ENCODE results near the gene COPS6. TPM values are rescaled to one million over a fixed set of nuclear protein-coding genes. Genes with fewer than 3 reads are reported as not detected.

COPS6 gene
- total RNA-seq, 1 donor from 2014 or later, result 42.2 TPM

DNA sequence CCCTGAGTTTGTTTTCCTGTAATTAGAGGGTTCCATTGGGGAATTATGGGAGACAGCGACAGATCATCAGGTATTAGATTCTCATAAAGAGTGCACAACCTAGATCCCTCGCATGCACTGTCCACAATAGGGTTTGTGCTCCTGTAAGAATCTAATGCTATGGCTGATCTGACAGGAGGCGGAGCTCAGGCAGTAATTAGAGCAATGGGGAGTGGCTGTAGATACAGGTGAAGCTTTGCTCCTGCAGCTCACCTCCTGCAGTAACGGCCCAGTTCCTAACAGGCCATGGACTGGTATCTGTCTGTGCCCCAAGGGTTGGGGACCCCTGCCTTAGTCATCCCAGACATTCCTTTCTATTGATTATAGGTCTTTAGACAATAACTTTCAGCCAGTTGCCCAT is 40.1 kb upstream of the COPS6 start:
- Histone ChIP-seq H3K9me3 (ENCODE audit: low read depth) (no peaks in the 10 kb centered on the region), H2AFZ (replicated peaks) (no peak overlapping the region), H3K4me1 (peaks cover 5% of the 10 kb centered on the region), H3F3A (ENCODE audit: low read depth) (peaks cover 19% of the 10 kb centered on the region), H3K27ac (no peak overlapping the region), H3K79me2 (ENCODE audit: low read depth) (peaks cover 35% of the 10 kb centered on the region), H3K4me2 (no peak overlapping the region), H3K4me3 (no peak overlapping the region), H3K9ac (no peak overlapping the region), H4K20me1 (ENCODE audit: low read depth) (no peaks in the 10 kb centered on the region), H3K27me3 (no peaks in the 10 kb centered on the region), H3K36me3 (no peaks in the 10 kb centered on the region)
- peaks cover 12% of the 10 kb centered on the region for H3K4me1 Mint-ChIP-seq
- H3K27me3 Mint-ChIP-seq (ENCODE audit: insufficient read depth, low read depth), result peaks cover 2% of the 10 kb centered on the region
- H3K27ac Mint-ChIP-seq, result peak overlapping the region; percentile 15
- H3K9me3 Mint-ChIP-seq, result no peaks in the 10 kb centered on the region
- H3K4me3 Mint-ChIP-seq, result peak overlapping the region; percentile 95
- peaks cover 7% of the 10 kb centered on the region for H3K36me3 Mint-ChIP-seq
- DNase-seq (ENCODE audit: low spot score), result no peak
- TF ChIP-seq EZH2phosphoT487 (IDR thresholded peaks at IDR 0.05), result no peak
- TF ChIP-seq EZH2 (IDR thresholded peaks at IDR 0.05), result no peak
- TF ChIP-seq, protein P1, sequence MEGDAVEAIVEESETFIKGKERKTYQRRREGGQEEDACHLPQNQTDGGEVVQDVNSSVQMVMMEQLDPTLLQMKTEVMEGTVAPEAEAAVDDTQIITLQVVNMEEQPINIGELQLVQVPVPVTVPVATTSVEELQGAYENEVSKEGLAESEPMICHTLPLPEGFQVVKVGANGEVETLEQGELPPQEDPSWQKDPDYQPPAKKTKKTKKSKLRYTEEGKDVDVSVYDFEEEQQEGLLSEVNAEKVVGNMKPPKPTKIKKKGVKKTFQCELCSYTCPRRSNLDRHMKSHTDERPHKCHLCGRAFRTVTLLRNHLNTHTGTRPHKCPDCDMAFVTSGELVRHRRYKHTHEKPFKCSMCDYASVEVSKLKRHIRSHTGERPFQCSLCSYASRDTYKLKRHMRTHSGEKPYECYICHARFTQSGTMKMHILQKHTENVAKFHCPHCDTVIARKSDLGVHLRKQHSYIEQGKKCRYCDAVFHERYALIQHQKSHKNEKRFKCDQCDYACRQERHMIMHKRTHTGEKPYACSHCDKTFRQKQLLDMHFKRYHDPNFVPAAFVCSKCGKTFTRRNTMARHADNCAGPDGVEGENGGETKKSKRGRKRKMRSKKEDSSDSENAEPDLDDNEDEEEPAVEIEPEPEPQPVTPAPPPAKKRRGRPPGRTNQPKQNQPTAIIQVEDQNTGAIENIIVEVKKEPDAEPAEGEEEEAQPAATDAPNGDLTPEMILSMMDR (IDR thresholded peaks at IDR 0.05), result no peak

- H3K4me2 ChIP-seq, result peak within 1 kb of the TSS; percentile 87
- peaks cover 5% of the 10 kb centered on the region for H3K4me1 ChIP-seq
- peak within 1 kb of the TSS; percentile 91 for H3K27ac ChIP-seq
- Mint-ChIP-seq H3K36me3 (peaks cover 8% of the 10 kb centered on the region), H3K4me1 (peaks cover 12% of the 10 kb centered on the region), H3K9me3 (no peaks in the 10 kb centered on the region), H3K4me3 (peak within 1 kb of the TSS; percentile 95), H3K27me3 (ENCODE audit: insufficient read depth, low read depth) (peaks cover 1% of the 10 kb centered on the region), H3K27ac (peak within 1 kb of the TSS; percentile 92)
- TF ChIP-seq, protein P1 (IDR thresholded peaks at IDR 0.05), result peak; percentile 36
- TF ChIP-seq EZH2 (IDR thresholded peaks at IDR 0.05) (peak; percentile 39), EZH2phosphoT487 (IDR thresholded peaks at IDR 0.05) (no peak)
- peak; percentile 94 for DNase-seq (ENCODE audit: low spot score)
- no peaks in the 10 kb centered on the region for H3K27me3 ChIP-seq
- H3K9ac ChIP-seq, result peak within 1 kb of the TSS; percentile 70
- peaks cover 19% of the 10 kb centered on the region for H3F3A ChIP-seq (ENCODE audit: low read depth)
- peaks cover 44% of the 10 kb centered on the region for H3K79me2 ChIP-seq (ENCODE audit: low read depth)
- H2AFZ ChIP-seq (replicated peaks), result peak within 1 kb of the TSS; percentile 90
- H3K4me3 ChIP-seq, result peak within 1 kb of the TSS; percentile 65
- H4K20me1 ChIP-seq (ENCODE audit: low read depth), result no peaks in the 10 kb centered on the region
- H3K9me3 ChIP-seq (ENCODE audit: low read depth), result no peaks in the 10 kb centered on the region
- no peaks in the 10 kb centered on the region for H3K36me3 ChIP-seq
Measured at GRCh38 chr7:100049441-100050291, 39.1 kb upstream of the COPS6 start, which contains the start of gene ZSCAN21. Gene ZSCAN21 (plus strand): TSS chr7:100049774. CDS start chr7:100057007, 7,233 bp downstream.

- no peak overlapping the region for H3K4me3 ChIP-seq
- no peaks in the 10 kb centered on the region for H4K20me1 ChIP-seq (ENCODE audit: low read depth)
- no peak overlapping the region for H3K4me2 ChIP-seq
- no peaks in the 10 kb centered on the region for H3K27me3 ChIP-seq
- H3K9ac ChIP-seq, result no peak overlapping the region
- peaks cover 7% of the 10 kb centered on the region for H3K36me3 Mint-ChIP-seq
- TF ChIP-seq, protein P1 (IDR thresholded peaks at IDR 0.05), result no peak
- TF ChIP-seq EZH2phosphoT487 (IDR thresholded peaks at IDR 0.05) (no peak), EZH2 (IDR thresholded peaks at IDR 0.05) (no peak)
- H2AFZ ChIP-seq (replicated peaks), result no peak overlapping the region
- H3K27ac ChIP-seq, result no peak overlapping the region
- DNase-seq (ENCODE audit: low spot score), result no peak
- H3K9me3 ChIP-seq (ENCODE audit: low read depth), result no peaks in the 10 kb centered on the region
- peaks cover 54% of the 10 kb centered on the region for H3K79me2 ChIP-seq (ENCODE audit: low read depth)
- no peaks in the 10 kb centered on the region for H3K9me3 Mint-ChIP-seq
- H3K4me1 Mint-ChIP-seq, result peaks cover 12% of the 10 kb centered on the region
- H3K27me3 Mint-ChIP-seq (ENCODE audit: insufficient read depth, low read depth), result no peaks in the 10 kb centered on the region
- no peaks in the 10 kb centered on the region for H3K36me3 ChIP-seq
- peaks cover 5% of the 10 kb centered on the region for H3K4me1 ChIP-seq
- peaks cover 19% of the 10 kb centered on the region for H3F3A ChIP-seq (ENCODE audit: low read depth)
- peak overlapping the region; percentile 79 for H3K4me3 Mint-ChIP-seq
- no peak overlapping the region for H3K27ac Mint-ChIP-seq
Measured at GRCh38 chr7:100051611-100052010, 37.2 kb upstream of the COPS6 start.

All from neural progenitor cell (in vitro differentiated cells).